NCI-H774 (cell line): Measurements from ENCODE around the gene INPP5D.
"Not testable (repeated sequence)": the region's sequence is repeated elsewhere in the genome, so short reads cannot be mapped to it uniquely, and the experiment has no call there.

Source experiments
- DNase-seq: peaks from one replicate; lab custom pipeline; 2025; lab: John Stamatoyannopoulos, UW

INPP5D gene

DNA sequence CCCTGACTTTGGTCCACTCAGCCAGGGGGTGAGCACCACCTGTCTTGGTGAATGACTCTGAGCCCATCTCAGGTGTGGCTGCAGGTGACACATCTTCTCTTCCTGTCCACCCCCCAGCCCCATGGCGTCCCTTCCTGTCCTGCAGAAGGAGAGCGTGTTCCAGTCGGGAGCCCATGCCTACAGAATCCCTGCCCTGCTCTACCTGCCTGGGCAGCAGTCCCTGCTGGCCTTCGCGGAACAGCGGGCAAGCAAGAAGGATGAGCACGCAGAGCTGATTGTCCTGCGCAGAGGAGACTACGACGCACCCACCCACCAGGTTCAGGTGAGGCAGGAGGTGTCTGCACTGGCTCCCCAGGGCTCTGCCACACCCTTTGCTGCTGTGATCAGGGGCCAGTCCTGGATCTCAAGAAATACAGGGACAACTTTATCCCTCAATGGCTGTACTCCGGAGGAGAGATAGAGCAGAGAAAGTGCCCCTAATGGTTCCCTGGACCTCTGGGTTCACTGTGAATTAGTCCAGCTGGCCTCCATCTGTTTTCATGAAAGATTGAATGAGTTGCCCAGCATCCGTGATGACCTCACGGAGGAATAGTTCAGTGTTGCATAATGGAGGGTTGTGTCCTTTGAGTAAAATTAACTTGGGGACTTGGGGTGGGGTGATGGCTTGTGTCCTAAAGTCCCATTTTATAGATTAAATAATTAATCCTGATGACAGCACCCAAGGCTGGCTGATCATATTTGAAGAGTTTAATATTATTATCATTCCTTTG is 27.4 kb upstream of the INPP5D start, which contains the start of gene NEU2:
NEU2 (plus strand) TSS at position 122 of the 770 bp plus-strand sequence; CDS start at position 122, 0 bp downstream.
- no peak for DNase-seq

DNA sequence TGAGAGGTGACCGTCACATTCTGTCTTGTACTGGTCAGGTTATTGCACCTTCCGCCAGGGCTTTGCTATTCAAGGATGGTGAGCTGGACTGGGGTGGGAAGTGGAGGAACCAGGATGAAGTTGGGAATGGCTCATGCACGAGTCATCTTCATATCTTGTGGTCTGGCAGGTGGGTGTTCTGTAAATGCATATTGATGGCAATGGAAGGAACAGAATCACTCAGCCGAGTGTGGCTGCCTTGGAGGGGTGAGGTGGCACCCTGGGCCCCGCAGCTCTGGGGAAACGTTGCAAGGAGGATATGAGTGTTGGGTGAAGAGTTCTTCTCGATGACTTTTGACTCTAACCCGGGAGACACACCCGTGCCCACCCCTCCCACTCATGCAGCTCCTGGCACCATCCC is 26.5 kb upstream of the INPP5D start:
- DNase-seq = no peak

DNA sequence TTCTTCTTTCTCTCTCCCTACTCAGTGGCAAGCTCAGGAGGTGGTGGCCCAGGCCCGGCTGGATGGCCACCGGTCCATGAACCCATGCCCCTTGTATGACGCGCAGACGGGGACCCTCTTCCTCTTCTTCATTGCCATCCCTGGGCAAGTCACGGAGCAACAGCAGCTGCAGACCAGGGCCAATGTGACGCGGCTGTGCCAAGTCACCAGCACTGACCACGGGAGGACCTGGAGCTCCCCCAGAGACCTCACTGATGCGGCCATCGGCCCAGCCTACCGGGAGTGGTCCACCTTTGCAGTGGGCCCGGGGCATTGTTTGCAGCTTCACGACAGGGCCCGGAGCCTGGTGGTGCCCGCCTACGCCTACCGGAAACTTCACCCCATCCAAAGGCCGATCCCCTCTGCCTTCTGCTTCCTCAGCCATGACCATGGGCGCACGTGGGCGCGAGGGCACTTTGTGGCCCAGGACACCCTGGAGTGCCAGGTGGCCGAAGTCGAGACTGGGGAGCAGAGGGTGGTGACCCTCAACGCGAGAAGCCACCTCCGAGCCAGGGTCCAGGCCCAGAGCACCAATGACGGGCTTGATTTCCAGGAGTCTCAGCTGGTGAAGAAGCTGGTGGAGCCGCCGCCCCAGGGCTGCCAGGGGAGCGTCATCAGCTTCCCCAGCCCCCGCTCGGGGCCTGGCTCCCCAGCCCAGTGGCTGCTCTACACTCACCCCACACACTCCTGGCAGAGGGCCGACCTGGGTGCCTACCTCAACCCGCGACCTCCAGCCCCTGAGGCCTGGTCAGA is 25.9 kb upstream of the INPP5D start:
- no peak for DNase-seq

DNA sequence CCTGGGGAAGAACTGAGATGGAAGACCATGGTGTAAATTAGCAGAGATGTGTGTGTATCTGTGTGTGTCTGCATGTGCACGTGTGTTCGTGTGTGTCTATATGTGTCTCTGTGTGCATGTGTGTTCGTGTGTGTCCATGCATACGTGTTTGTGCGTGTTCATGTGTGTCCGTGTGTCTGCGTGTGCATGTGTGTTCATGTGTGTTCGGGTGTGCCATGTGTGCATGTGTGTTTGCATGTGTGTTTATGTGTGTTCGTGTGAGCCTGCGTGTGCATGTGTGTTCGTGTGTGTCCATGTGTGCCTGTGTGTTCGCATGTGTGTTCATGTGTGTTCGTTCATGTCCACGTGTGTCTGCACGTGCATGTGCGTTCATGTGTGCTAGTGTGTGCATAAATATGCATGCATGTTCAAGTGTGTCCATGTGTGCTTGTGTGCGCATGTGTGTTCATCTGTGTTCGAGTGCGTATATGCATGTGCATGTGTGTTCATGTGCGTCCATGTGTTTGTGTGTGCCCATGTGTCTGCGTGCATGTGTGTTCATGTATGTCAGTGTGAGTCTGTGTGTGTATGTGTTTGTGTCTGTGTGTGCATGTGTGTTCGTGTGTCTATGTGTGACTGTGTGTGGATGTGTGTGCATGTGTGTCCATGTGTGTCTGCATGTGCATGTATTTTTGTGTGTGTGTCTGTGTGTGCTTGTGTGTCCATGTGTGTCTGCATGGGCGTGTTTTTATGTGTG is 24.5 kb upstream of the INPP5D start:
- no peak for DNase-seq

DNA sequence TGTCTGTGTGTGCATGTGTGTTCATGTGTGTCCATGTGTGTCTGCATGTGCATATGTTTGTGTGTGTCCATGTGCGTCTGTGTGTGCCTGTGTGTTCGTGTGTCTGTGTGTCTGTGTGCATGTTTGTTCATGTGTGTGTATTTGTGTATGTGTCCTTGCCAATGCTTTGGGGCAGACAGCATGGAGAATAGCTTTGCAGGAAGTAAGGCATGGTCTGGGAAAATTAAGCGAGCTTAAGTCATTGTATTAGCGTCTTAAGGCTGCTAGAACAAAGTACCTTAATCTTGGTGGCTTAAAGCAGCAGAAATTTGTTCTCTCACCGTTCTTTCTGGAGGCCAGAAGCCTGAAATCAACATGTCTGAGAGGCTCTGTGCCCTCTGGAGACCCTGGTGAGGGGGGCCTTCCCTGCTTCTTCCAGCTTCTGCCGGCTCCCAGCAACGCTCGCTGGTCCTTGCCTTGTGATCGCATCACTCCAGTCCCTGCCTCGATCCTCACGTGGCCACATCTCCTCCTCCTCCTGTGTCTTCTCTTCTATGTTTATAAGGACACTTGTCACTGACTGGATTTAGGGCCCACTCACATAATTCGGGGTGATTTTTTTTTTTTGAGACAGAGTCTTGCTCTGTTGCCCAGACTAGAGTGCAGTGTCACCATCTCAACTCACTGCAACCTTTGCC is 23.8 kb upstream of the INPP5D start:
- DNase-seq = no peak

DNA sequence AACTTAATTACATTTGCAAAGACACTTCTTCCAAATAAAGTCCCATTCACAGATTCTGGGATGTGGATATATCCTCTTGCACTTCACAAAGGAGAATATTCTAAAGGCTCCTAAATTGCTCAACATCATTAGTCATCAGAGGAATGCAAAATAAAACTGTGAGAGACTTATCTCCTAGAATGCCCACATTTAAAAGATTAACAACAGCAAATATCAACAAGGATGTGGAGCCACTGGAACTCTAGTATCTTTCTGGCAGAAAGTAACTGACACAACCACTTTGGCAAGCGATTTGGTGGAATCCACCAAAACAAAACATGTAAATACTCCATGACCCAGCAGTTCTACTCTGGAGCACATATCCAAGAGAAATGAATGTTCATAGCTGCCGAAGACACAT is 23.1 kb upstream of the INPP5D start:
- no peak for DNase-seq

DNA sequence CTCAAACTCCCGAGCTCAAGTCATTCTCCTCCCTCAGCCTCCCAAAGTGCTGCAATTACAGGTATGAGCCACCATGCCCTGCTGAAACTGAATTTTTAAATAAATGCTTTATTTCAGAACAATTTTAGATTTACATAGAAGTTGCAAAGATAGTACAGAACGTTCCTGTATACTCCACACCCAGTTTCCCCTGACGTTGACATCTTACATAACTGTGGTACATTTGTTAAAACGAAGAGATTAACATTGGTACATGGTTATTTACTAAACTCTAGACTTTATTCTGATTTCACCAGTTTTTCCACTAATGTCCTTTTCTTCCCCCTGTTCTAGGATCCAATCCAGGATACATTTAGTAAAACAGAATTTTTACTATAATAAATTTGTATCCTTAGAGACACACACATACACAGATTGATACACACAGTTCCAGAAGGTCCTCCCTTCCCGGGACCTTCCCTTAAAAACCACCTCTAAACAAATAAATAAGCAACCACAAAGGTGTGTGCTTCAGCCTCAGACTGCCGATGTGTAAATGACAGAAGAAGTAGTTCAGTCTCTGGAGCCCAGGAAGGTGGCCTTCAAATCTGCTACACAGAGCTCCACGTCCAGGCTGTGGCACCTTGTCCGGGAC is 20.8 kb upstream of the INPP5D start:
- DNase-seq = no peak

DNA sequence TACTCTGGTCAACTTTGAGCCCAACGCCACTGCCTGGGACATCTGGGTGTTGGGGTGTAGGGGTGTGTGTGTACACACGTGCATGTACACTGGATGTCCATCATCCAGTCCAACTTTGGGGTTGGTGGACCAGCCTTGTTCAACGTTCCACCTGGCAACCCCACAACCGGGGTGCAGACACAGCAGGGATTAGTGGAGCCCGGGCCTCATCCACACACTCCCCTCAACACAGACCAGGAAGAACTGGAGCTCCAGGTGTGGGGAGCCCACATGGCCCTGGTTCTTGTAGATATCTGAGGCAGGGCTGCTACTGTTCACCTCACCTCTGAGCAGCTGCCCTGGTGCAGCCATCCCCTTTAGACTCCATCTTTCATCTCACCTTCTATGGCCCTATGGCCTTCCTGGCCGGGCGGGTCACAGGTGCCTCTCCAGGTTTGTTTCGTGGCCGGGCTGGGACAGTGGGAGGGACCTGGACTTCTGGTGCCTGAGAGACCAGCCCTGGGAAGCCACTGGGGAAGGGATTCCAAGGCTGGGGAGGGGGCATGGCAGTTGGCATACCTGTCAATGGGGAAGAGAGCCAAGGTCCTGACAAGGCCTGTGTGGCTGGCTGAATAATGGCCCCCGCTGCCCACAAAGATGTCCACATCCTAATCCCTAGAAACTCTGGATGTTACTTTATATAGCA is 20.2 kb upstream of the INPP5D start:
- DNase-seq = no peak

DNA sequence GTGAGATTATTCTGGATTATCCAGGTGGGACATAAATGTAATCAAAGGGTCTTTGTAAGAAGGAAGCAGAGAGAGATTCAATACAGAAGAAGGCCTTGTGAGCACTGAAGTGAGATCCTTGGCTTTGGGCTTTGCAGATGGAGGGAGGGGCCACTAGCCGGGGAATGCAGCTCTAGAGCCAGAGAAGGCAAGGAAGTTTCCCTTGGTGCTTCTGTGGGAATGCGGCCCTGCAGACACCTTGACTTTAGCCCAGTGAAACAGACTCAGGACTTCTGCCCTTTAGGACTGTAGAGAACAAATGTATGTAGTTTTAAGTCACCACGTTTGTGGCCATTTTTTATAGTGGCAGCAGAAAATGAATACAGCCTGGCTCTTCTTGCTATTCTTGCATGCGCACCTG is 19.6 kb upstream of the INPP5D start:
- no peak for DNase-seq

DNA sequence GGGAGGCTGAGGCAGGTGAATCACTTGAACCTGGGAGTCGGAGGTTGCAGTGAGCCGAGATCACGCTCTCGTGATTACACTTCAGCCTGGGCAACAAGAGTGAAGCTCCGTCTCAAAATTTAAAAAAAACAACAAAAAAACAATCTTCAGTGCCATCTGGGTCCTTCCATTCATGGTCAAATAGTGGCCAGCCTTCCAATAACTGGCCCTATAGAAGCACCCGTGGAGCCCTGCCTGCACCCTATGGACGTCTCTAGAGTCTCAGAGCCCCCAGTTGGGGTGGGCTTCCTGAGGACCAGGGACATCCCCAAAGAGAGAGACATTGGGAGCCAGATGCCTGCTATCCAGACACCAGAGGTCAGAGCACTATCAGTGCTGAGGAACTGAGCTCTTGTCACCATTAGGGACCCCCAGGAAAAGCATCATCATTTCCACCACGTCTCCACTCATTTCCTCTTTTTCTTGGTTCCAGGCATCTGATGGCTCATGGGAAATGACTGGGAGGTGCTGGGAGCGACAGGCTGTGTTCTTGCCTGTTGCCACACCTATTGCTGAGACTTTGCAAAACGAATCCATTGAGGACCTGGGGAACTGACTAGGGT is 18.3 kb upstream of the INPP5D start:
- no peak for DNase-seq

DNA sequence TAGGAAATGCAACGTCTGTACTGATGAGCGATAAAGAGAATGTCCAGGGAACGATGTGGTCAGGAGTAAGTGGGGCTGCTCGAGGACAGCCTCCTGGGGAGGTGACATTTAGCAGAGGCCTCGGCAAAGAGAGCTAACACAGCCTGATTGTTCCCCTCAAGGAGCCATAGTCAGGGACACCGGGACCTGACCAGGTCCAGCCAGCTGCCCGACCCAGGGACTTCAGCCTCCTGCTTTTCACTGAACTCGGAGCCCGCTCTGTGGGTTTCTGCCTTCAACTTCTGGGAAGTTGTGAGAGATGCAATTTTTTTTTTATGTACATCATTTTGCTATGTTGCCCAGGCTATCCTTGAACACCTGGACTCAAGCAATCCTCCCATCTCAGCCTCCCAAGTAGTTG is 17.6 kb upstream of the INPP5D start:
- DNase-seq = no peak

DNA sequence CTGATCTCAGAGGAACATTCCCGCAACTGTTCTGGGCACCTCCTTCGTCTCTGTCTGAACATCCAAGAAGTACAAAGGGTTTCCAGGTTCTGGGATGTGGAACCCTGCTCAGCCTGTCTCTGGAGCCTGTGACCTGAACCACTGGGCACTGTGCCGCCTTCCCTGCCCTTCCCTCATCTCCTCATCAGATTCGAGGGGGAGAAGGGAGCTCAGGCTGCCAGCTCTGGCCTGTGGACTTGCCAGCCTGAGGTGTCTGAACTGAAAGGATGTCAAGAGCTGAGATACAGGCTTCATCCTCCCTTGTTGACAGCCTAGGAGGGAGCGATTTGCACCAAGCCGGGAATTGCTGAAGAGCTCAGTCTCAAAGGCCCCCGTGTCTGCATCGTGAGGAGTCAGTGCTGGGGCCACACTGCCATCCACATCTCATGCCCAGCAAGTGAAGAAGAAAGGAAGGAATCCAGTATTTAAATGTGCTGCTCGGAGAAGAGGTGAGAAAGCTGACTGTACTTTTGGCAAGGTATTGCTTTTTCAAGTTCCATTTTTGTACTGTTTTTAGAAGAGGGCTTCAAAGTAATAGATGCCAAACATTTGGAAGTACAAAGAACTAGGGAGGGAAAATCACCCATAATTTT is 15.1 kb upstream of the INPP5D start:
- no peak for DNase-seq

DNA sequence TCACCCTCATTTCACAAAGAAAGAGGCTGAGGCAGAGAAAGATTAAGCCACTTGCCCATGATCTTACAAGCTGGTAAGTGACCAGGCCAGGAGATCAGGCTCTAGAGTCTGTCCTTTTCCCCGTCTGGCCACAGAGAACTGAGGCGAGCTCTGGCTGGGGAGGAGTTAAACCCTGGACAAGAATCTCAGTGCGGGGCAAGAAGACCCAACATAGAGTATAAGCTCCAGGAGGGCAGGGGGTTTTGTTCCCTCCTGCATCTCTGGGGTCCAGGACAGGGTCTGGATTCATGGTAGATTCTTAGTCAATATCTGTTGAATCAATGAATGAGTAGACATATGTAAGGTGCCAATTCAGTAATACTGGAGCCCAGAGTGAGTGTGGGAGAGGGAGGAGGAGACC is 12.9 kb upstream of the INPP5D start:
- no peak for DNase-seq

DNA sequence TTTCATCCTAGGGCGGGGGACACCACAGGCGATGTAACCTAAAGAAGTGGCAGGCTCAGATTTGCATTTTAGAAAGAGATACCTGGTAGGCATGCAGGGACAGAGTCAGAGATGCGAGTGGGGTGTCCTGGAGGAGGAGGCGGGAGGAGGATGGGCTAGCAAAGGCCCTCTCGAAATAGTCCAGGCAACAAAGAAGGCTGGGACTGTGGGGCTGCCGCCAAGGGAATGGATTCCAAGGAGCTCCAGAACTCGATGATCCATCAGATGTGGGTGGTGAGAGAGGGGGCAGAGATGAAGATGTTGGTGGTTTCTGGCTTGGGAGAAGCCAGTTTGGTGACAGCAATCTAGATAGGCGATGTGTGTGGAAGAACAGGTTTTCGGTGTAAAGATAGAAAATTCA is 12.5 kb upstream of the INPP5D start:
- DNase-seq = no peak

DNA sequence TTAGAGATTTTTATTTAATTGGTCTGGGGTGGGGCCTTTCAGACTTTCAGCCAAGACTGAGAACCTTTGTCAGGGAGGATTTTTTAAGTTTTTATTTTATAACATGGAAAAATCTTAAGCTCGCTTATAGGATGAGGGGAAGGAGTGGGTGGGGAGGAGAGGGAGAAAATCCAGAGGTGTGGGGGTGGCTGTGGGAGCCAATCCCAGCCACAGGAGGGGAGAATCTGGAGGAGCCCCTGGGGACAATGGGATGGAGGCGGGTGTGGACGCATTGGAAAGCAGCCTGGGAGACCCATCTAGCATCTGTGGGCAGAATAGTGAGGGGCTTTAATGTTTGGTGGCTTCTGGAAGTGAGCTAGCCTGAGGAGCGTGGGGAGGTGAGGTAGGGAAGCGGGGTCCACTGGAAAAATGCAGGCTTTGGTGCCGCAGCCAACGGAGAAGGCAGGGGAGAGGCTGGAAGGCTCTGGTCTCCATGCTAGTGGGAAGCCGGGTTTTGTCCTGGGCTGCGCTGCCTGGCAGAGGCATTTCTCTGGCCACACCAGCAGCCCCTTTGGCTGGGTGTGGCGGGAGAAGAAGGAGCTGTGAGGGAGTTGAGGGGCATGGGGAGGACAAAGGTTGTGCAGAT is 11.5 kb upstream of the INPP5D start:
- no peak for DNase-seq

DNA sequence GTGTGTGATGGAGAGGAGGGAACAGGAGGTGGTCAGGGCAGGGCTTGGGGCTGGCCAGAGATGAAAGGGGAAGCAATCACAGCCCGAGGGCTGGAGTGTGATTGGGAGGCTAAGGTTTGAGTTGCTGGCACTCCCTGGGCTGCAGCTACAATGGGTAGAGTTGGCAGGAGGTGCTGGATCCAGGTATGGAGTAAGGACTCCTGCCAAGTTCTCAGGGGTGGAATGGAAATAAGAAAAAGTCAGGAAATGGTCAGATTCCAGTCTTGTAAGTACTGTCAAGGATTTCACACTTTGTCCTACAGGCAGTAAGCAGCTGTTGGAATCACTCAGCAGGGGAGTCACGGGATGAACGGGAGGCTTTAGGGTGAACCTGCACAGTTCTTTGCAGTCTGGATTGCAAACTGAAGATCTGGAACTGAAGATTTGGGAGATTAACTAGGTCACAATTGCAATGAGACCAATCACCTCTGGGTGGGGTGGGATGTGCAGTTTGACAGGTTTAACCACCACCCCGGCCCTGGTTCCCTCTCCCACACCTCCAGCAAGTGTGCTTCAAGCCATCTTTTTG is 10.9 kb upstream of the INPP5D start:
- DNase-seq = no peak

DNA sequence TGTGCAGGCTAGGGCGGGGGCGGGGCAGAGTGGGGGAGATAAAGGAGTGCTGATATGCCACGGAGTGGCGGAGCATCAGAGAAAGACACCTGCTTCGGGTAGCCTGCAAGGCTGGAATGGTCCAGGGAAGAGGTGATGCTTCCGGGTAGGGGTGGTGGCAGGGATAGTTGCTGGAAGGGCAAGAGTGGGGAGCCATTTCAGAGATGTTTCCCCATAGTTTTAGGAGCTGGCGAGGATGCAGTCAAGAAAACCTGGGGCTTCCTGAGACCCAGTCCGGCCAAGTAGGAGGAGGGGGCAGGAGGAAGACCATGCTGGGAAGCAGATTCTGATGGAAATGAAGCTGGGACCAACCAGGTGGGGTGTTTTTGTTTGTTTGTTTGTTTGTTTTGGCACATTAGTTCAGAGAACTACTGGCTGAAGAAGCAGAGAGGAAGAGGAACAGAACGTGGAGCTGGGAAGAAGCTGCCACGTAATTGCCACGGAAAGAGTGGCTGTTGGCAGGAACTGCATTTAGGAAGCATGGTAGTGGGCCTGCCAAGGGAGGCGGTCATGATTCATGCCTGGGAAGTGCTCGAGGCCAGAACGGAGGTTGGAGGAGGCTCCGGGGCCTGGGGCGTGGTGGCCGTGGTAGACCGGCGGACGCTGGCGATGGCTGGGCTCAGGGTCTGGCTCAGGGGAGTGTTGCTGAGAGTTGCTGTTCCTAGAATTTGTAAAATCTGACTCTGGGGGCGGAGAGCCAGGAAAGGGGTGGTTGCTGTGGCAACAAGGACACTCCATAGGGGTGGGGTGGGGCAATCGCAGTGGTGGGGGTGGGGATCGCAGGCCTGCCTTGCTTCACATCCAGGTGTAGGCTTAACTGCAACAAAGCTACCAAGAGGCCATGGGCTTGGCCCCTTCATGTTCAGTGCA is 8.6 kb upstream of the INPP5D start:
- DNase-seq = no peak

DNA sequence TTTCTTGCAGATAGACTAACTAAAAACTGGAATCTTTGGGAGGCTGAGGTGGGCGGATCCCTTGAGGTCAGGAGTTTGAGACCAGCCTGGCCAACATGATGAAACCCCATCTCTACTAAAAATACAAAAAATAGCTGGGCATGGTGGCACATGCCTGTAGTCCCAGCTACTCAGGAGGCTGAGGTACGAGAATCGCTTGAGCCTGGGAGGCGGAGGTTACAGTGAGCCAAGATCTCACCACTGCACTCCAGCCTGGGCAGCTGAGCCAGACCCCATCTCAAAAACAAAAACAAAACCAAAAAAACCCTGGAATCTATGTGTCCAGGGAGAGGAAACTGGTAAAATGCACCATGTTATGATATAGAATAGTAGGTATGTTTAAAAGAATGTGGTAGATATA is 7.6 kb upstream of the INPP5D start:
- not testable (repeated sequence) for DNase-seq
